ENCODE results near the gene POU2F3.
A peak's percentile ranks its signal among the peaks of the same experiment; 100 is the strongest.
"Not testable (repeated sequence)": the region's sequence is repeated elsewhere in the genome, so short reads cannot be mapped to it uniquely, and the experiment has no call there.

Gene POU2F3

DNA sequence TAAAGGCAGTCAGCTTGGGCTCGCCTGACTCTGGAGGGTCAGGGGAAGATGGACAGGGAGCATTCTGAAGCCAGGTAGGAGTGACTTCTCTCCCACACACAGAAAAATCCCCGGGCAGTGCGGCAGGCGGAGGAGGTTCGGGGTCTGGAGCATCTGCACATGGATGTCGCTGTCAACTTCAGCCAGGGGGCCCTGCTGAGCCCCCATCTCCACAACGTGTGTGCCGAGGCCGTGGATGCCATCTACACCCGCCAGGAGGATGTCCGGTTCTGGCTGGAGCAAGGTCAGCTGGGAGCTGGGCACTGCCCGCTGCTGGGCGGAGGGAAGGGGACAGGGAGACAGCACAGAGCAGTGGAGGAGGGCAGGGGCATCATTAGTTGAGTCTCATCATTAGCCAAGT, 13.2 kb upstream of the POU2F3 start:
- no peak for DNase-seq

DNA sequence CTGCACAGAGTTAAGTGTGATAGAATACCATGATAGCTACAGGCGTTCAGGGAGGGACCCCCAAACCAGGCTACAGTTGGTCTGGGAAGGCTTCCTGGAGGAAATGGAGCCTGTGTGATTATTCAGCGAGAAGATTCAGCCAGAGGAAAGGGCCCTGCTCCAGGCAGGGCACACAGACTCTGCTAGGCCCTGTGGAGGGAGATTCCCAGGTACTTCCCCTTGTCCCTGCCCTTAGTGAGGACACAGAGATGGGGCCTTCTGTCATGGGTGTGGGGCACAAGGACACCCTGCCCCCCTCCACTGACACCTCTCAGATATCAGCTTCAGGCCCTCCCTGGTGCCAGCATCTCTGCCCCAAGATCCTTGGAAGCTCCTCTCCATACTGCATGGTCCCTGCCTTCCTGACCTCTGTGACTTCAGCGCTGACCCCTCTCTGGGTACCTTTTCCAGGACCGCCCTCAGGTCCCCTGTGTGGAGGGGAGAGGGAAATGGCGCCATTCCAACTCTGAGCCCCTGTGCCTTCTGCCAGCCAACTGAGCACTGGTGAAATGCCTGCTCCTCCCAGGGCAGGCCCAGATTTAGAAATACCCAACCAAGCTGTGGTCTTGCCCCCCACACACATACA, 12.6 kb upstream of the POU2F3 start:
- no peak for DNase-seq

DNA sequence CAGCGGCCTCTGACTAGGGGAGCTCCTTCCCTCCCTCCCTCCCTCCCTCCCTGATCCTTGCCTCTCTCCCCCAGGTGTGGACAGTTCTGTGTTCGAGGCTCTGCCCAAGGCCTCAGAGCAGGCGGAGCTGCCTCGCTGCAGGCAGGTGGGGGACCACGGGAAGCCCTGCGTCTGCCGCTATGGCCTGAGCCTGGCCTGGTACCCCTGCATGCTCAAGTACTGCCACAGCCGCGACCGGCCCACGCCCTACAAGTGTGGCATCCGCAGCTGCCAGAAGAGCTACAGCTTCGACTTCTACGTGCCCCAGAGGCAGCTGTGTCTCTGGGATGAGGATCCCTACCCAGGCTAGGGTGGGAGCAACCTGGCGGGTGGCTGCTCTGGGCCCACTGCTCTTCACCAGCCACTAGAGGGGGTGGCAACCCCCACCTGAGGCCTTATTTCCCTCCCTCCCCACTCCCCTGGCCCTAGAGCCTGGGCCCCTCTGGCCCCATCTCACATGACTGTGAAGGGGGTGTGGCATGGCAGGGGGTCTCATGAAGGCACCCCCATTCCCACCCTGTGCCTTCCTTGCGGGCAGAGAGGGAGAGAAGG, 11.1 kb upstream of the POU2F3 start:
- DNase-seq = no peak

DNA sequence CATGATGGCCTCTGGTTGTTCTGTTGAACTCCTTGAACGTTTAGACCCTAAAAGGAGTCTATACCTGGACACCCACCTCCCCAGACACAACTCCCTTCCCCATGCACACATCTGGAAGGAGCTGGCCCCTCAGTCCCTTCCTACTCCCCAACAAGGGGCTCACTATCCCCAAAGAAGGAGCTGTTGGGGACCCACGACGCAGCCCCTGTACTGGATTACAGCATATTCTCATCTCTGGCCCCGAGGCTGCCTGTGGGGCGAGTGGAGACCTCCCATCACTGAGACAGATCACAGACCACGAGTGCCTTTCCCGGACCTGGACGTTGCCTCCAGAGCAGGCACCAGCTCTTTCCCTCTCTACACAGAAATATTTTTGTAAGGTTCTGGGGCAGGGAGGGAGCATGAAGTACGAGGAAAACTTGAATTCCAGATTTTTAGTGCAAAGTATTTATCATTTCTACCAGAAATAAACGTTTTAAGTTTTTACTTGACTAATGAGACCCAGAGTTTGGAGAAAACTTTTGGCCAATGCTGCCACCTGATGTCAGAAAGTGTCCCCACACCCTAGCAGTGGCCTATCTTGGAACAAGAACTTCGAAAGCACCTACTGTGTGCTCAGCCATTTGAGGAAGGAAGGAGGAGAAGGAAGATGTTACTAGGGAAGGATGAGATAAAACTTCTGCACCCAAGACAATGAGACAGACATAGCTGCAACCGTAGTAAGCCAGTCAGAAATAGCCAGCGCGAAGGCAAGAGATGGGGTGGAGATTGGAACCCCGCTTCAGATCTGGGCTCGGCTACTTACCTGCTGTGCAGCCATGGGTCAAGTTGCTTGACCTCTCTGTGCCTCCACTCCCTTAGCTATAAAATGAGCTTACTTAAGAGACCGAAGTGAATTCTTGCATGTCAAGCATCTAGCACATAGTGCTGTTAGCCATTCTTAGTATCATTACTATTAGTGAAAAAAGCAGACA, 10.2 kb upstream of the POU2F3 start:
- DNase-seq = peak; percentile 67

DNA sequence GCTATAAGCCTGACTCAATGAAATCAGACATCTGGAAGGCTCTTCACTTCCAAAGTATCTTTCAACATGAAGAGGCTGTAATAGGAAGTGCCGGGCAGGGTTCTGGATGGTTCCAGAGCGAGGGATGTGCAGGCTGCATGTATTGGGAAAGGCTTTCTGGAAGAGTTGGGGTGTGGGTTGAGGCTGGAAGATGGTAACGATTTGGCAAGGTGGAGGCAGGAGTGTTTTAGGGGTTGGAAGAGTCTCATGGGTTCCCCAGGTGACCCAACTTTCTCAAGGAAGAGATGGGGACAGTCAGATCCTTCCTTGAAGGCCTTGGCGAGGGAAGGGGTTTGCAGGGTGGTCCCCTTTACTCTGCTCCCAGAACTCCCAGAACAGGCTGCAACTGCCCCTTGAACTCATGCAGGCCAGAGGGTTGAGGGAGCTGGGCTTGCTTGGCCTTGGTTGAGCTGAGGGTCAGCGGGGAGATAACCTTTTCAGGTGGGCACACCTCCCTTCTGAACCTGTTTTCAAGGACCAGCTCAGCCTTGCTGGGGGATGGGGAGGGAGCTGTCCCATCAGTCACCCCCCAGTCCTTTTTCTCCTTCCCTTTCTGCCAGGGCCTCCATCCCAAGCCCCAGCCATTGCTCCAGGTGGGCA, 9.4 kb upstream of the POU2F3 start:
- no peak for DNase-seq

DNA sequence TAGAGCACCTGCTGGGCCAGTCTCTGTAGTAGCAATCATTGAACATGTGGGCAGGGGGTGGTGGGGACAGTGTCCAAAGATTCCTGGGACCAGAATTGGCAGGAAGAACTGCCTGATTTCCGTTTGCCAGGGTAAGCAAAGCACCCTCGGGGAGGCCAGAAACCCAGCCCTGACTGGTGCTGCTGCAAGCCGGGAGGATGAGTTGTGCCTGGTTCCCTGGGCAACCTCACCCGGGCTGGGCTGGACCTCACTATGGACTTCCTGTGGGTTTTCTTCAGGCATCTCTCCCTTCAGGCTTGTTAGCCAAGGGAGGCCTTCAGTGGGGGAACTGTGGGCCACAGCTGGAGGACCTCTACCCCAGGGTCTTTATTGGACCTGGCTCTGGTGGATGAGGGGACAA, 8.0 kb upstream of the POU2F3 start:
- DNase-seq = no peak

DNA sequence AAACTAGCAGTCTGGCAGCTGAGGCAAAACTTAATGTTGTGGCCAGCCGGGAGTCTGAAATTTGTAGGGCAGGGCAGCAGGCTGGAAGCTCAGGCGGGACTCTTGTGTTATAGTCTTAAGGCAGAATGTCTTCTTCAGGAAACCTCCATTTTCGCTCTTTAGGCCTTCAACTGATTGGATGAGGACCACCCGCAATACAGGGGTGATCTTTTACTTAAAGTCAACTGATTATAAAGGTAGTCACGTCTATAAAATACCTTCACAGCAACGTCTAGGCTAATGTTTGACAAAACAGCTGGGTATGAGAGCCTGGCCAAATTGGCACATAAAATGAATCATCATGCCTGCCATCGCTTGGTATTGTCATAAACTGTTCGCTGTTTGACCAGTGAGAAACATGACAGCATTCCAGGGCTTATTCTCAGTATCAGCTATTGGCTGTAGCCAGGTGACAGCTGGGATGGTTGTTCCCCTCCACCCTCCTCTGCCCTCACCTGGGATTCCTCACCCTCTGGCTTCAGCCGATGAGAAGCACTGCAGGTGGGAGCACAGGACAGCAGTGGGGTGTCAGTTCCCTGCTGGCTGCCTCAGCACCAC, 6.6 kb upstream of the POU2F3 start:
- DNase-seq = no peak

DNA sequence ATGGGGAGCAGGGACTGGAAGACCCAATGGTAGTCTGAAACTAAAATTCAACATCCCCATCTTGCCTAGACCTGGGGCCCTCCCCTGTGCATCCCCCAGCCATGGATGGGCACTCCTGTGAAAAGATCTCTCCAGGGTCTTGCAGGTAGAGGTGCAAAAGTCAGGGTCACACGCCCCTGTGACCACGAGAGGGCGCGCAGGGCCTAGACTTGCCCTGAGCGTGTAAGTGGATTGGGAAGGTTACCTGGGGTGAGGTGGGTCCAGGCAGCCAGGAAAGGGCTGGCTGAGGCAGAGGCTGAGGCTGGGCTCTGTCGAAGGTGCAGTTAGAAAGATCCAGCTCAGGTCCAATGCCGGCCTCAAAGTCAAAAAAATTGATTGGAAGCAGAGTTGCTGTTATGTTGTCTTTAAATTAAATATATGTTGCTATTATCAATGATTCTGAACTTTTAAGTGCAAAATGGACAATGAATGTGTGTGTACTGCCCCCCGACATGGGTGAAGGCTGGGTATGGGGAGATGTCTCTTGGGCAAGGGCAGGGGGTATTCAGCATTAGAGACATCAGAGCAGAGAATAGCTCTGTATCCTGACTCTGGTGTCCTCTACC, 4.8 kb upstream of the POU2F3 start:
- peak; percentile 80 for DNase-seq

DNA sequence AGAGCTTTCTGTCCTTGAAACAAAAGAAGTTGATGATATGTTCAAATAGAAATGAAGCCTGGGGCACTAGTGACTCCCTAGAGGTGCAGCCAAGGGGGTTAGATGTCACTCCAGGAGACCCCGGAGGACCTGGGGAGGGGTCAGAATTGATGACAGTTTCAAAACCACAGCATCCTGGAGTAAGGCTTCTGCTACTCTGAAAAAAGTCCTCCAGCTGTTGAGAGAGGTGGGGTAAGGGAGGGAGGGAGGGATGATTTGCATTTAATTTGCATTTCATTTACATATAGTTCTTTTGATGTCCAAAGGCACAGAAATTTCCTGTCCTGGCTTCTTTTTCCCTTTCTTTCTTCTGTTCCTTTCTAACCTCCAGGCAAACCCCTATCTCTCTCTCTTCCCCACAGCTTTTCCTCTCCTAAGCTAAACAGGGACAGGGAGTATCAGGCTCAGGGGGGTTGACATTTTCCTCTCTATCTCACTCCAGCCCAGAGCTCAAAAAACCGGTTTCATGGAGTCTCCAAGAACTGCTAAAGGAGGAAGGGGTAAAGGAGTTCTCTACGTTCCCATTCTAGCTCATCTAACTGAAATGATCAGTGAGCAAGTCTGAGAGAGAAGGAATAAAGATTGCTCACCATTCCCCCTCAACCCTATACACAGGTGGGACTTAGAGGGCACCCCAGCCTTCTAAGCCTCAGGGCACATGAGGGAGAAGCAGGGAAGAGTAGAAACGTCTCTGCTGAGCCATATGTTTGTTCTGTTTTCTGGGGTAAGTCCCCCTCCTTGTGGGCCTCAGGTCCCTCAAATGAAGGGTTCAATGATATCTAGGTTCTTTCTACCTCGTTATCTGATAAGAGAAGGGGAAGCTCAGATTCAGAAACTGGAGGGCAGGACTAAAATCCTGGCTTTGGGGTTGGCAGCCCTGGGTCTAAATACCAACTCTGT, 3.5 kb upstream of the POU2F3 start:
- DNase-seq = peak; percentile 35

DNA sequence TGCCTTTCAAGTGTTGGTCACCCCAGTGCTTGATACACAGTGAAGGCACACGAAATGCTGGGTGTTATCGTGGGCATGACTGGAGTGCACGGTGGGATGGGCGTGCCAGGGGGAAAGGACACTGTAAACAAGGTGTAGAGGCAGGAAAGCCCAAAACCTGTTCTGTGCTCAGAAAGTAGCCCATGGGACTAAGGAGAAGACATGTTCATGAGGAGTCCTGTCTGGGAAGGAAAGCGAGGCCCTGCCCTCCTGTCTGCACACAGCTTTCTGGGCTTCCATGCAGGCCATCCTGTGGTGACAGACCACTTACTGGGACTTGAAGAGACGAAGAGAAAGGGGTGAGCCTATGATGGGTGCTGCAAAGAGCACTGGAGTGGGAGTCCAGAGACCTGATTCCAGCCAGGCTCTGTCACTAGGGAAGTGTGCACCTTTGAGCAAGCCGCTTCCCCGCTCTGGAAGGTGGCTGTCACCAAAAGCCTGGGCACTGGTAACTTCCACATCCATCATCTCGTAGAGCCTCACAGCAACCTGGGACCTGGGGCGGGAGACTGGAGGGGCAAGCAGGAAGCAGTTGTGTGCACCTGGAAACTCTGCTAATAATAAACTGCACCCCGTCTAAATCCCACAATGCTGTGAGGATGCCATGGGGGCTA, 846 bp upstream of the POU2F3 start:
- DNase-seq = no peak

DNA sequence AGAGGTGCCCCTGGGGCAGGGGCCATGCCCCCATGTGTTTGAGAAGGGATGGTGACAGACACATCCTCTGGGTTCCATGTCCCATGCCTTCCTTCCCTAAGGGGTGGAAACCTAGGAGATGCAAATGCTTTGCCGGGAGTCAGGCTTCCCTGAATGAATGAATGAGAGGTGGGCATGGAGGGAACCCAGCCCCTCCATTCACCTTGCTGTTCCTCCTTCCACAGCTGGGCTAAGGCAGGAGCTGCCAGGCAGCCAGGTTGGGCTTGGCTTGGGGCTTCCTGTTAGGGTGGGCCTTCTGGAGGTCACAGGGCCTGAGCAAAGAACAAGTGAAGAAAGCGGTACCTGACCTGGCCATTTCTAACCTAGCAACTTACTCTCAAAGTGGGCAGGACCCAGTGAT, 926 bp downstream of the POU2F3 start:
- DNase-seq = no peak

DNA sequence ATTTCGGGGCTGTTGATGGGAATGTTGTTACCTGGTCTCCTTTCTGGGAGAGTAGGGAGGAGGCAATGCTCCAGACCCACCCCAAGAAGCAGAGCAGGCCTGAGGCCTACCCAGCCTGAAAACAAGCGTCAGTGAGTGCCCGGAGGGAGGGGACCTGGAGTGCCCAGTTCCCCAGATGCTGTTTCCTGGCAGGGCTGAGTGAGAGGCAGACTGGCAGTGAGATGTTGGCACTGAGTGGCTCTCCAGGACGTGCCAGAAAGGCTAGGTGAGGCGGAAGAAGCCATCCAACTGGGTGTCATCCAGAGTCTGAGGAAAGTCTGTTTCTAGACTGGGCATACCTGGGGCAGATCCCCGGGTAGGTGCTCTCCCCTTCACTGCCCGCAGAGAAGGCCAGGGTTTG, 1.3 kb downstream of the POU2F3 start:
- DNase-seq = no peak

DNA sequence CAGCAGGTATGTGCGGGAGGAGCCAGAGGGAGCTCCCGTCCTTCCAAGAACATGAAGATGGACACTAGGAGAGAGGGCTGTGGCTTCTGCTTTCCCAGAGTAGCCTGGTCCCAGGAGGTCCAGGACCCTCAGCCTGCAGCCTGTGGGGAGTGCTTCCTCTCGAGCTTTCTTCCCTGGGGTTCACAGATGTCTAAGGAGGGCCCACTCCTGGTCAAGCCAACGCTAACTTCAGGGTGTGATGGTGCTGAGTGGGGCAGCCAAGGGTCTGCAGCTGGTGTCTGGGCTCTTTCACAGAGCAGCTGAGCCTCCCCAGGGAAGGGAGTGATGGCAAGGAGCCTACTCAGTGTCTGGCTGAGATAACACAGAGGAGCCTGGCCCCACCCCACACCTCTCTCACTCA, 3.3 kb downstream of the POU2F3 start:
- DNase-seq = no peak

DNA sequence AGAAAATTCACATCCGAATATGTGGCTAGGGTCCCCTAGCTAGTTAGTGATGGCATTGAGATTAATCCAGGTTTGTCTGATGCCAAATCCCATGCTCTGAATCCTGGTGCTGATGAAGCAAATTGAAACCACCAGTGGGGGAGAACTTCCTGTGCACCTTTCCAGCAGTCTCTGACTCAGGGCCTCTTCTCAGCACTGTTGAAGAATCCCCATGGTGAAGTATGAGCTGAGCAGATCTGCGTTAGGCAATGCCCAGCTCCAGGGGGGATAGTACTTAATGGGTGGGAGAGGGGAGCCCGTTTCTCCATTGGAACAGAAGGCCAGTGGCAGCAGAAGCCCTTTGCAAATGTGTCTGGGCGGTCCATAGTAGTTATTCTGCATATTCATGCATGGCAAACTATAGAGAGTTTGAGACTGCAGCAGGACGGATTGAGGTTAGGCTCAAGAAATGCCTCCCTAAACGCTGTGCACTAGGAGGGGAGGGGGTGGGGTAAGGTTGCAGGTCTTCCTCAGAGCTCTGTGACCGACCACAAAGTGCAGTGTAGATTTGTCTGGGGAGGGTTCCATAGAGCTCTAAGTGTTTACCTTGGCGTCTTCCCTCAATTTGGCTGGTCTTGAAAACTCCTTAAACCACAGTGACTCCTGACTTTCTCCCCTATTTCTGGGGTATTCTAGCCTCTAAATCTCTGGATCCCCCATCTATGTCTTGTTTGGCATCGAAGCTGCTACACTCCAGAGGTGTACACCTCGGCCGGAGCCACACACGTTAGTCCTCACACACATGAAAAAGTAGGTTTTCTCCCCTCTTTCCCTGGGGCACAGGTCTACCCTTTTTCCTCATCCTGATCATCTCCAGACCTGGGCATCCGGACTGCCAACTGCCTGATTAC, 4.8 kb downstream of the POU2F3 start:
- no peak for DNase-seq

DNA sequence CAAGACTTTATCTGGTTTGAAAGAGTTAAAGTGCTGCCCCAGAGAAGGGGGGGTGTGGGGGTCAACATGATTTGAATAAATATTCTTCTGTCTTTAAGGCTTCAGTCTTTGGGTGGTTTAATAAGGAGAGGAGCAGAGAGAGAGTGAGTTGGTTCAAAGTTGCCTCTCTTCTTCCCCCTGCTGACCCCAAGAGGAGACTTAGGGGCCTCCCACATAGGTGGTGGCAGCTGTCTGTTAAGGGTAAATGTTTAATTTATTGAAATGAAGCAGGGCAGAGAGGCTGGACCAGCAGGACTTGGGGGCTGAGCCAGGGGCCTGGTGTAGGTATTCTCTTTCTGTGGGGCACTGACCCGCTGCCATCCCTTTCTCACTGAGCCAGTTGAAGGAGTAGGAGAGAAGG, 5.5 kb downstream of the POU2F3 start:
- no peak for DNase-seq

DNA sequence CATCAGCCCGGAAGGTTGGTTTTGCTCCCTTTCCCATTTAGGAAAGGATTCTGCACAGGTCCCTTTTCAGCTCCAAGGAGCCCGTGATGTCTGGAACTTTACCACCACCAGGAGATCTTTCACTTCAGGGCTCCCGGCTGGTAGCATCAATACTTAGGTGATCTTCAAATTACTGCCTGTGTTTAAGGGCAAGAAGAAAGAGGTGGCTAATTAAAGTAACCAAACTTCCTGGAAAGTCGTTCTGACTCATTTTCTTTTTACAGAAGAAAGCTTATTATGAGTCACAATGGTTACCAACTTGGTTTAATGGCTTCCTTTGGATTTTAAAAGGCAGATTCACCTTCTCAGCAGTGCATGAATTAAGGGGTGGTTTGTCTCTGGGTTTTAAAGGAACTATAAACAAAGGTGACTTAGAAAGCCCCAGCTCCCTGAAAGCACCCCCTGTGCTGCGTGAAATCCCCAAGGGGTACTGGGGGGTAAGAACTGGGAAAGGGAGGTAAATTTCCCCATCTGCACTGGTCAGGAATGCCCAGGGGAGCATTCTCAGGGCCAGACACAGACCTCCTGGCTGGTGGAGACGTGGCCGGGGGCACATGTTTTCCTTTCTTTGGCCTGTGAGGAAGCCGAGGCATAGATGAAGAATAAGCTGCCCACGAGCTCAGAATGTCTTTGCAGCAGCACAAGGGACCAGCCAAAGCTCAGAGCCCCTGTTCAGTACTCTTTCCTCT, 8.8 kb downstream of the POU2F3 start:
- peak; percentile 58 for DNase-seq

DNA sequence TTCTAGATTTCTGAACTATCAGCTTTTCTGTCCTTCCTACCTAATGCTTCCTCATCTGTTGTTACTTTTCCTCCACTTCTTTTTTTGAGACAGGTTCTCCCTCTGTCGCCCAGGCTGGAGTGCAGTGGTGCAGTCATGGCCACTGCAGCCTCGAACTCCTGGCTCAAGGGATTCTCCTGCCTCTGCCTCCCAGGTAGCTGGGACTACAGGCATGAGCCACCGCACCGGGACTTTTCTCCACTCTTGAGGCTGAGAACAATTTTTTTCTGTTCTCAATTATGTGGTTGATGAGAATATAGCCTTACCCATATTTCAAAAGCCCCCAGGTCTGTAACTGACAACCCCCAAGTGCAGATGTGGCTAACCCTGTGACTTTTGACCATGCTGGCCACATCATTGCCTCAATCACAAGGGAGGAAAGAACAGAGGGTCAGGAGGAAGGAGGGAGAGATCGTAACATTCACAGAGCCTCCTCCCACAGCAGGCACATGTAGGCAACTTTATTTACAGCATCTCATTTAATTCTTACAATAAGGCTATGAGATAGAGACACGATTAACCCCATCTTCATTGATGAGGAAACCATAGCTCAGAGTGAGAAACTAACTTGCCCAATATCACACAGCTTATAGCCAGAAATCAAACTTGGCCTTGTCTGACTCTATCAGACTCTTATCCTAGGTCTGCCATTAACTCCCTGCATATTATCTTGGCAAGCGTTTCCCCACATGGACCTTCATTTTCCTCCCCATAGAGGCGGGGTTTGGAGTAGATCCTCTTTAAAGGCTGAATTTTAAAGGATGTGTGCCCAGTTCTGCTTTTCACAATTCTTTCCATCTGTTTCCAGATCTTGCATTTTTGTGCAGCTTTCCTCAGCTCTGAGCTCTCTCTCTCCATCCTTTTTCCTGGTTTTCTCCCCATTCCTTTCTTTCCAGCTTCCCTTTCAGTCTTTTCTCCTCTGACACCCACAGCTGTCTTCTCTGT, 9.6 kb downstream of the POU2F3 start:
- peak; percentile 24 for DNase-seq

DNA sequence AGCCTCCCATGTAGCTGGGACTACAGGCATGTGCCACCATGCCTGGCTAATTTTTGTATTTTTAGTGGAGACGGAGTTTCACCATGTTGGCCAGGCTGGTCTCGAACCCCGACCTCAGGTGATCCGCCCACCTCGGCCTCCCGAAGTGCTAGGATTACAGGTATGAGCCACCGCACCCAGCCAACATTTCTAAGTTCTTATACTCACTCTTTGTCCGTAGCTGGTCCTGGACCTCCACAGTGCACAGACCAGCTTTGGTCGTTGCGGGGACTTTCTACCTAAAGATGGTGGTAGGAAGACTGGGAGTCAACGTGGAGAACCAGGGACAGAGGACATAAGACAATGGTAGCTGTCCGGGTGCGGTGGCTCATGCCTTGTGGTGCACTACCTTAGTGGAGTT, 13.4 kb downstream of the POU2F3 start:
- not testable (repeated sequence) for DNase-seq
